HCT116 (cell line): ENCODE data around the gene SCAF4. TPM values are rescaled to one million over a fixed set of nuclear protein-coding genes. Genes with fewer than 3 reads are reported as not detected.

ENCODE experiments used
- ATAC-seq: fragments of 200-7000 bp; cut with Tn5 transposase; 2 replicates; pipeline ENCODE4 v1.9.1; 2020; ENCODE audit warnings: mild to moderate bottlenecking, moderate library complexity
- BruUV-seq: library from RNA; stranded (reverse); fragments of 400-500 nt; replicated peaks from 2 replicates; lab custom pipeline; 2021; lab: Mats Ljungman, UMichigan
- CTCF ChIA-PET: fragments of 300-600 bp; sonication (Branson Sonifier 250); formaldehyde crosslinking; loops from one replicate; lab custom pipeline; 2021; ENCODE audit warnings: antibody characterized with exemption; lab: Charles Lee
- POLR2A ChIA-PET: fragments of 300-600, 350-600 bp; sonication (Branson Sonifier 250); formaldehyde crosslinking; loops from one replicate; lab custom pipeline; 2021; ENCODE audit warnings: antibody characterized with exemption; lab: Charles Lee
- RAD21 ChIA-PET, 2 experiments: fragments of 300-600 bp; sonication (Branson Sonifier 250); formaldehyde crosslinking; loops; one replicate each; lab custom pipeline; 2023; ENCODE audit warnings: low total read pairs in 2 of 2; ENCODE audit not compliant: uncharacterized antibody in 2 of 2, unreplicated experiment in 2 of 2, low non-redundant PET in 1 of 2; lab: Charles Lee
- DNase-seq: peaks from one replicate; pipeline ENCODE4 v3.0.0-alpha.2; 2010; ENCODE audit warnings: low read depth, low spot score
- H2AFZ ChIP-seq: fragments of 200-600 bp; shearing (Covaris generic), sonication (generic); 2 replicates; pipeline ENCODE4 v1.6.1; 2017; ENCODE audit warnings: low read depth, mixed run types, mixed read lengths, antibody characterized with exemption, low read length; ENCODE audit not compliant: poor library complexity, severe bottlenecking
- H3K27ac ChIP-seq: 2 replicates; pipeline ENCODE4 v1.5.1; 2012; ENCODE audit warnings: low read depth, low read length
- H3K27me3 ChIP-seq: fragments of 200-600 bp; sonication (generic); 2 replicates; pipeline ENCODE4 v1.6.1; 2016; ENCODE audit warnings: mixed run types, low read length, mixed read lengths; ENCODE audit not compliant: insufficient read depth
- H3K36me3 ChIP-seq, 2 experiments: fragments of 200-500 bp in 1 of 2; fragments of 200-600 bp in 1 of 2; sonication (Bioruptor generic) in 1 of 2; sonication (generic) in 1 of 2; 2 replicates each; pipeline versions ENCODE4 v1.5.1 to v1.6.1; 2014 to 2016; ENCODE audit warnings: low read length in 2 of 2, inconsistent platforms in 1 of 2, mixed read lengths in 1 of 2, mixed run types in 1 of 2; ENCODE audit not compliant: insufficient read depth in 2 of 2, control insufficient read depth in 1 of 2
- H3K4me1 ChIP-seq, 2 experiments: fragments of 200-600 bp in 1 of 2; sonication (generic) in 1 of 2; 2 replicates each; pipeline versions ENCODE4 v1.5.1 to v1.6.1; 2012 to 2017; ENCODE audit warnings: low read length in 2 of 2, inconsistent platforms in 1 of 2, mild to moderate bottlenecking in 1 of 2, mixed read lengths in 1 of 2, mixed run types in 1 of 2, moderate library complexity in 1 of 2; ENCODE audit not compliant: insufficient read depth in 2 of 2, control insufficient read depth in 1 of 2
- H3K4me2 ChIP-seq: fragments of 200-600 bp; sonication (generic); 2 replicates; pipeline ENCODE4 v1.6.1; 2017; ENCODE audit warnings: mixed run types, low read length, mixed read lengths
- H3K4me3 ChIP-seq, 2 experiments: fragments of 200-600 bp in 1 of 2; sonication (generic) in 1 of 2; replicated peaks in 1 of 2; 2 replicates each; pipeline ENCODE4 v1.5.1; 2011 to 2016; ENCODE audit warnings: low read length in 2 of 2, control low read depth in 1 of 2, low read depth in 1 of 2, mild to moderate bottlenecking in 1 of 2, mixed read lengths in 1 of 2, mixed run types in 1 of 2
- H3K79me2 ChIP-seq: fragments of 200-600 bp; sonication (generic); 2 replicates; pipeline ENCODE4 v1.6.1; 2017; ENCODE audit warnings: mild to moderate bottlenecking, mixed run types, low read length, moderate library complexity, mixed read lengths; ENCODE audit not compliant: insufficient read depth
- H3K9ac ChIP-seq: fragments of 200-600 bp; sonication (generic); 2 replicates; pipeline ENCODE4 v1.6.1; 2016; ENCODE audit warnings: low read length, mixed read lengths
- H3K9me2 ChIP-seq: fragments of 200-600 bp; sonication (generic), shearing (Covaris generic); 2 replicates; pipeline ENCODE4 v1.6.1; 2017; ENCODE audit warnings: mixed run types, mild to moderate bottlenecking, moderate library complexity; ENCODE audit not compliant: insufficient read depth
- H3K9me3 ChIP-seq, 2 experiments: fragments of 200-500 bp in 1 of 2; fragments of 200-600 bp in 1 of 2; sonication (Bioruptor generic) in 1 of 2; sonication (generic) in 1 of 2; 2 replicates each; pipeline ENCODE4 v1.6.1; 2014 to 2017; ENCODE audit warnings: low read length in 2 of 2, mixed read lengths in 2 of 2, inconsistent platforms in 1 of 2, low read depth in 1 of 2, mild to moderate bottlenecking in 1 of 2, mixed run types in 1 of 2, moderate library complexity in 1 of 2; ENCODE audit not compliant: control insufficient read depth in 1 of 2, insufficient read depth in 1 of 2
- H4K20me1 ChIP-seq: fragments of 200-600 bp; sonication (generic), shearing (Covaris generic); 2 replicates; pipeline ENCODE4 v1.6.1; 2017; ENCODE audit warnings: mixed run types, mild to moderate bottlenecking, moderate library complexity; ENCODE audit not compliant: insufficient read depth
- CBX3 ChIP-seq: IDR thresholded peaks from 2 replicates; pipeline ENCODE4 v1.6.1; 2012; ENCODE audit warnings: low read depth
- CTCF ChIP-seq, 3 experiments: fragments of 200-600 bp in 1 of 3; sonication (generic) in 1 of 3; IDR thresholded peaks in 2 of 3; conservative IDR thresholded peaks in 1 of 3; 2 replicates each; pipeline ENCODE4 v1.5.1; 2012 to 2017; ENCODE audit warnings: low read depth in 2 of 3, low read length in 2 of 3, antibody characterized with exemption in 1 of 3, borderline replicate concordance in 1 of 3, control low read depth in 1 of 3, mild to moderate bottlenecking in 1 of 3, mixed read lengths in 1 of 3, mixed run types in 1 of 3, moderate library complexity in 1 of 3; ENCODE audit not compliant: insufficient read depth in 1 of 3
- EGR1 ChIP-seq: IDR thresholded peaks from 2 replicates; pipeline ENCODE4 v1.6.1; 2012; ENCODE audit warnings: low read depth
- ELF1 ChIP-seq: IDR thresholded peaks from 2 replicates; pipeline ENCODE4 v1.6.1; 2012; ENCODE audit warnings: low read depth, borderline replicate concordance
- EZH2phosphoT487 ChIP-seq: fragments of 200-600 bp; IDR thresholded peaks from 2 replicates; pipeline ENCODE4 v1.6.1; 2018; ENCODE audit warnings: antibody characterized with exemption, borderline replicate concordance
- FOSL1 ChIP-seq: IDR thresholded peaks from 2 replicates; pipeline ENCODE4 v1.6.1; 2012; ENCODE audit warnings: low read depth
- JUND ChIP-seq: IDR thresholded peaks from 2 replicates; pipeline ENCODE4 v1.6.1; 2012
- POLR2A ChIP-seq: IDR thresholded peaks from 2 replicates; pipeline ENCODE4 v1.7.0; 2011; ENCODE audit warnings: borderline replicate concordance; ENCODE audit not compliant: insufficient read depth, insufficient read length; ENCODE audit errors: extremely low read depth
- RAD21 ChIP-seq: IDR thresholded peaks from 2 replicates; pipeline ENCODE4 v1.6.1; 2012; ENCODE audit warnings: low read depth, mild to moderate bottlenecking
- REST ChIP-seq: IDR thresholded peaks from 2 replicates; pipeline ENCODE4 v1.6.1; 2012; ENCODE audit warnings: low read depth
- SIN3A ChIP-seq: IDR thresholded peaks from 2 replicates; pipeline ENCODE4 v1.6.1; 2012; ENCODE audit warnings: low read depth
- SP1 ChIP-seq: IDR thresholded peaks from 2 replicates; pipeline ENCODE4 v1.6.1; 2012; ENCODE audit warnings: low read depth
- SRF ChIP-seq: IDR thresholded peaks from 2 replicates; pipeline ENCODE4 v1.6.1; 2012; ENCODE audit warnings: low read depth
- TCF7L2 ChIP-seq: IDR thresholded peaks from 2 replicates; pipeline ENCODE4 v1.7.0; 2011; ENCODE audit warnings: borderline replicate concordance, inconsistent platforms; ENCODE audit not compliant: insufficient read depth, insufficient read length; ENCODE audit errors: extremely low read depth
- ZFX ChIP-seq: fragments of 450-650 bp; IDR thresholded peaks from 2 replicates; pipeline ENCODE4 v1.6.1; 2017
- ZNF274 ChIP-seq: fragments of 200-500 bp; sonication (Bioruptor generic); IDR thresholded peaks from 2 replicates; pipeline ENCODE4 v1.6.1; 2014; ENCODE audit warnings: mild to moderate bottlenecking, low read depth, low read length, inconsistent platforms
- intact Hi-C: fragments of 100-400 bp; cut with micrococcal nuclease; formaldehyde crosslinking; loops from 2 replicates; pipeline ENCODE4 v1.10.0; 2022
- total RNA-seq: library from RNA; stranded (reverse); gene quantifications from one replicate; pipeline ENCODE4 v1.2.1, GENCODE V29; 2021; ENCODE audit not compliant: unreplicated experiment
- TF ChIP-seq, protein P1 (sequence below): IDR thresholded peaks from 2 replicates; pipeline ENCODE4 v1.6.1; 2012

The SCAF4 gene
- total RNA-seq, 1 experiment from 2014 or later = 31.1 TPM

GRCh38 chr21:31753949-31754707 lies 22.2 kb upstream of the SCAF4 start (continued):
- TF ChIP-seq REST (no peak), ZNF274 (no peak), CTCF (IDR thresholded peaks at IDR 0.05 in 2 of 3, conservative IDR thresholded peaks at IDR 0.05 in 1 of 3; ENCODE audit: borderline replicate concordance in 1 of 3, insufficient read depth in 1 of 3, low read depth in 2 of 3, low read length in 2 of 3) (no peak), JUND (no peak), ZFX (no peak), POLR2A (no peak), EGR1 (no peak)

- BruUV-seq = no TSS peak
- Histone ChIP-seq H3K9ac (no peak overlapping the region), H3K36me3 (no peaks in the 10 kb centered on the region), H2AFZ (no peak overlapping the region), H3K27me3 (no peaks in the 10 kb centered on the region), H3K4me1 (peaks cover 3 to 9% of the 10 kb centered on the region in 2 experiments; a peak in 3 of 4 replicates), H3K79me2 (no peaks in the 10 kb centered on the region), H3K4me3 (no peak overlapping the region), H4K20me1 (no peaks in the 10 kb centered on the region), H3K27ac (no peak overlapping the region), H3K9me2 (no peaks in the 10 kb centered on the region), H3K4me2 (no peak overlapping the region), H3K9me3 (no peaks in the 10 kb centered on the region)
- DNase-seq (no peak), ATAC-seq (no peak)
- POLR2A ChIA-PET = no interaction called here
- RAD21 ChIA-PET = no interaction called here
- CTCF ChIA-PET = no interaction called here
- intact Hi-C loops = no loop called here
- TF ChIP-seq TCF7L2 (no peak), SIN3A (no peak), RAD21 (no peak), SRF (no peak), ZFX (no peak), CBX3 (no peak), ELF1 (no peak), EZH2phosphoT487 (no peak), POLR2A (no peak), CTCF (IDR thresholded peaks at IDR 0.05 in 2 of 3, conservative IDR thresholded peaks at IDR 0.05 in 1 of 3; ENCODE audit: borderline replicate concordance in 1 of 3, insufficient read depth in 1 of 3, low read depth in 2 of 3, low read length in 2 of 3) (no peak), JUND (no peak), FOSL1 (no peak), EGR1 (no peak), SP1 (no peak)
- TF ChIP-seq, protein P1, sequence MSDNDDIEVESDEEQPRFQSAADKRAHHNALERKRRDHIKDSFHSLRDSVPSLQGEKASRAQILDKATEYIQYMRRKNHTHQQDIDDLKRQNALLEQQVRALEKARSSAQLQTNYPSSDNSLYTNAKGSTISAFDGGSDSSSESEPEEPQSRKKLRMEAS = no peak
These were observed 21.0 kb upstream of the SCAF4 start for GRCh38 chr21:31752967-31753366.
